Pulmonary artery endothelial cell (primary cell): ENCODE data around the gene UNC79. TPM values are rescaled to one million over a fixed set of nuclear protein-coding genes. Genes with fewer than 3 reads are reported as not detected.
A peak's percentile ranks its signal among the peaks of the same experiment; 100 is the strongest.

Source experiments
- DNase-seq: peaks from one replicate; pipeline ENCODE4 v3.0.0-alpha.2; 2011; ENCODE audit warnings: low read depth, low spot score
- total RNA-seq: library from RNA; depleted of rRNA; stranded (reverse); fragments of >200 nt; gene quantifications from 2 replicates; pipeline ENCODE4 v1.2.3, GENCODE V29; 2014

UNC79 gene
- total RNA-seq, 1 donor from 2014 or later, result under 0.01 TPM

GRCh38 chr14:93655078-93655750 lies 224.5 kb downstream of the UNC79 start:
- DNase-seq, result peak; percentile 4

DNA sequence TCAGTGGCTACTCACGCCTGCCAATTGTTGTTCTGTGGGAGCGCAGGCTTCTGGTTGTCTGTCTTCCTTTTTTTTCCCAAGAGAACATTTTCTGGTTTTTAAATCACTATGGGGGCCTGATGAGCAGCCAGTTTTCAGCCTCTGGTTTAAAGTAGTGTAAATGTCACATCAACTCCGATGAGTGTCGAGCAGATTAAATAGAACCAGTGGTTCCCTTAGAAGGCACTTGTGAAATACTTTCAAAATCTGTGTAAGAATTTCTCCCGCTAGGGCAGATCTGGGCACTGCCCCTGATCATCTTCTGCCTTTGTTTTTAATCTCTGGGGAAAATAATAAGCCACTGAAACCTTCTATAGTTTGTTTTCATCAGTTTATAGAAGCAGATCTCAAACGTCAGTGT lies 227.1 kb downstream of the UNC79 start:
- DNase-seq, result no peak

GRCh38 chr14:93663317-93663716 lies 232.6 kb downstream of the UNC79 start:
- DNase-seq, result no peak

GRCh38 chr14:93665169-93665568 lies 234.4 kb downstream of the UNC79 start:
- no peak for DNase-seq

GRCh38 chr14:93669632-93670031 lies 238.9 kb downstream of the UNC79 start:
- DNase-seq, result no peak

- DNase-seq, result no peak
Measured at GRCh38 chr14:93674343-93674742, 243.6 kb downstream of the UNC79 start.

GRCh38 chr14:93675651-93676050 lies 244.9 kb downstream of the UNC79 start:
- DNase-seq, result no peak

GRCh38 chr14:93676416-93676958 lies 245.7 kb downstream of the UNC79 start:
- no peak for DNase-seq

DNA sequence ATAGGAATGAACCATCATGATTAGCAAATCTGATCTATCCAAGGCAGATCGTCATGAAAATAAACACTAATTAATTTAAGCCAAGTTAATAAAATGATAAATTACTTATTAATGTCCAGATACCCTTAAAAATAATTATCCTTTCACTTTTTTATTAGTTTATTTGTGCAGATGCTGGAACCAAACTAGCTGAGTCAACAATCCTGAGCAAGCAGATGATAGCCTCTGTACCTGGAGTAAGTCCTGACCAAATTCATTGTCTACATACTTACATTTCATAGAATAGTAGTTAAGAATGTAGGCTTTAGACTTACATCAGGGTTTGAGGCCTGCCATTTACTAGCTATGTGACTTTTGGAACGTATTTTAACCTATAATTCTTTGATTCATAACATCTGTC lies 251.7 kb downstream of the UNC79 start:
- no peak for DNase-seq

GRCh38 chr14:93683226-93683625 lies 252.5 kb downstream of the UNC79 start:
- no peak for DNase-seq

DNA sequence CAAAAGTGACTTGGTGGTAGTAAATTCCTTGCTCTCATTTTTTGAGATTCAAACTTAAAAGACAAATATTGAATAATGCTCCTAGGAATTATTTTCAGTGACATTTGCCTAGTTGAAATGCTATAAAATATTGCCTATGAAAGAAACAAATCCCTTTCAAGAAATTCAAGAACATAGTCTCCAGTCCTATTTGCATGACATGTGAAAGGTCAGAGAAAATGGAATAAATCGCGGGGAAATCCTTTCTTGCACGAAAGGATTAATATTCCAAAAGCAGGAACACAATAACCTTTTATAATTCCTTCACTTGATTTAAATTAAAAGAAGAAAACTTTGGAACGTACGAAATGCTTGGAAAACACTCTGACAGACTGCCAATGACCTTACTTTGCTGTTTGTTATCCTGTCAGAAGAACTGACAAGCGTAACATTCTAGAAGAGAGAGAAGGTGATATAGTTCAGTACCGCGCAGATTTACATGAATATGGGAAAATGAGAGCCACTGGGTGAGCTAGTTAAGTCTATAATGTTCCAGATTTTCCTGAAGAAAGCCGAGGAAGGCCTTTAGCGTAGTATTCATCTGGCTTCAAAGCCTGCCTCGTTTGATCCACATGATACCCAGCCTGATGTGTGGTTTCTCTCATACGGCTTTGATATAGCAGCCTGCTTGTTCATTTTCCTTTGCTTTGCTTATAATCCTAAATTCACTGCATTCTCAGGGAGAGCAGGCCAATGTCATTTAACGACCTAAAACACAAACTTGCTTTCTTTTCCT lies 254.6 kb downstream of the UNC79 start:
- DNase-seq, result no peak

DNA sequence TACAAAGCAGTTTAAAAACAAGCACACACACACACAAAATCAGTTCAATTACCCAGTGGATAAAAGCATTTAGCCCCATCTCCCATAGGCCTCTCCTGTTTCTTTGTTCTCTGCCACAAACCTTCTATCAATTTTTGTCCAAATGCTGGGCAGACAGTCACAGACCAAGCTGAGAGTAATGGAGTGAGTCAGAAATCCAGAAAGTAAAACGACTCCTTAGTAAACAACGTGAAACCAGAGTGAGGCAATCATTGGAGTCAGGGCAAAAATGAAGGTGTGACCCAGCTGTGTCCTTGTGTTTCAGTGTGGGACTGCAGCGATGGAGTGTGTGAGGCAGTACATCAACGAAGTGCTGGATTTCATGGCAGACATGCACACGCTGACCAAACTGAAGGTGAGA lies 255.5 kb downstream of the UNC79 start:
- no peak for DNase-seq

DNA sequence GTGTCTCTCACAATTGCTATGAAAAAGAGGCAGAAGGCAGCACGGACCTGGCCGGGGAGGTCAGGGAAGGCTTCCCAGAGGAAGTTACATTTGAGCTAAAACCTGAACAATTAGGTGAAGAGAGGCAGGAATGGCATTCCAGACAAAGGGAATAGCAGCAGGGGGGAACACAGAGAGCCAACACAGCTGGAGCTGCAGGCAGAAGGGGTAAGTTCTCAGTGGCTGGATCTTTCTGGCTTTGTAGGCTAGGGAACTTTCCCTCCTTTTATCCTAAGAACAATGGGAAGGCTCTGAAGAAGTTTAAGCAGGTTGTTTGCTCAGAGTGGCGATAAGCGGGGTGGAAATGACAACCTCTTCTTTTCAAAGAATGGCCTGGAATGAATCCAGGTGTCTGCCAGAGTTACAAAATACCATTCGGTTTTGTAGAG lies 257.5 kb downstream of the UNC79 start:
- DNase-seq, result no peak

DNA sequence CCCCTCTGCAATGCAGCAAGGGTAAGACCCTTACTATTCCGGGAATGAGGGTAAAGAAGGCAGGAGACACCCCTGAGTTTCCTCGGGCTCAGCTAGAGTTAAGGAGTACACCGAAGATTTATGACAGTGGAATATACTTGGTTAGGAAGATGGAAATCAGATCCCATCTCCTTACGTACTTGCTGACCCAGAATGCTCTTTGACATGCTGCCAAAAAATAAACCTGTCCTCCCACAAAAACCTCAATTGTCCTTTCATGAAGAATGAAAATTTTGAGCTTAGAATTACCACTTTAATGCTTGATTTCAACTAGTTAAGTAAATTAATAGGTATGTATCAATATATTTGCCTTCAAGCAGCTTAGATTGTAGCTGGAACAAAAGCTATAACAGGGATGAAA lies 258.1 kb downstream of the UNC79 start:
- DNase-seq, result no peak

GRCh38 chr14:93690146-93690545 lies 259.4 kb downstream of the UNC79 start:
- DNase-seq, result no peak

DNA sequence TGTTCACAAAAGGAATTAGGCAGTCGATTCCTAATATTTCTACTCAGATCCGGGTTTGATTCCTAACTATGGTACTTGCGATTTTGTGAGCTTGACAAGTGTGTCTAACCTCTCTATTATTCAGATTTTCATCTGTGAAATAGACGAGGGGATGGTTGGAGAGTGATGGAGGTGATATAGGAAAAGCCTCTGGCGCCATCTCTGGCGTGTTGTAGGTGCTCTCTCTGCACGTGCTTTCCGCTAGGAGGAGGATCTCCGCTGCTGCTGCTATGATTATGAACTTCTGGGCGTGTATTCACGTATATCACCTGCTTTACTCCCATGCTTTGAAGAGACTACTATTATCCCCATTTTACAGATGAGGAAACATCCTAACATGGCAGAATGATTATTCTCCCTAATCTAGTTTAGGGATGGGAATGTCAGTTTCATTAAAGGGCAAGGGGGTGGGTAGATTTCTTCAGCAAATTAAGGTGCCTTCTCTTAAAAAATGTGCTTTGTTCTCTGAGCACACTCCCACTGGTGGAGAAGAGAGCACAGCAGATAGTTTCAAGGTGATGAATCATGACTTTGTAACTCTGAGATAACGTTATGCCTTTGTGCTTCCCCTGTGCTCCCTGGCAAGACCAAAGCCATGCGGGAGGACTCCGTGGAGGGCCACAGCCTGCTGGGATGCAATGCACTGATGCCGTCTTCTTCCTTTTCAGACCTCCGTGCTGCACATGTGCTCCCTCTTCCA lies 260.5 kb downstream of the UNC79 start:
- DNase-seq, result no peak

DNA sequence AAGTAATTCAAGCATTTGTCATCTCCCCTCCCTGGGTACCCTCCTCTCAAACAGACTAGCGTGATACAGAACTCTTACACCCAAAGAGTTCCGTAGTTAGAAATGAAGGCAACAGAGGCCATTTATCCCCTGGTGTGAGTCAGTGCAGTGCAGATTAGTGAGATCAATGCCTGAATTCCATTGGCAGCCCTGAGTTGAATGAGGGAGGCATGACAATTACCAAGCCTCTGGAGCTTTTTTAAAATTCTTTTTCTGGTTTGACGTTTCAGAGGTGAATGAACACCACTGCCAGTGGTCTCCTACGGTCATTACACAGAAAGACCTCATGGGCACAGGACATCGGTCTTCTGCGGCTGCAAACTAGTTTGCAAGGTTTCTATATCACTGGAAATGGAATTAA lies 263.2 kb downstream of the UNC79 start:
- DNase-seq, result no peak

GRCh38 chr14:93700928-93701327 lies 270.2 kb downstream of the UNC79 start:
- no peak for DNase-seq

DNA sequence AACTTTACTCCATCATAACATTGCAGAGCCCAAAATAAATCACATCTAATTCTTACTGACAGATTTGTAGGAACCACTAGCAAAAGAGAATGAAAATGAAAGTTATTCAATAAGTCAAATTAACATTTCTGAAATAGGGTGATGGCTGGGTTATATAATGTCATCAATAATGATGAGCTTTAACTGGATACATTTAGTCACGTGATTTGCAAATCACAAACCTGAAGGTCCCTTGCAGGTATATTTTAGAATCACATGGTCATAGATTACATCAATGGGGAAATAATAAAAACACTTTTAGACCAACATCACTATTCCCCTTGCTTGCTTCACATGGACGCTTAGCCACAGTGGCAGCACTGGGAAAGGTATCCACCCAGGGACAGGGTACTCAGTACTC lies 270.8 kb downstream of the UNC79 start:
- DNase-seq, result no peak

DNA sequence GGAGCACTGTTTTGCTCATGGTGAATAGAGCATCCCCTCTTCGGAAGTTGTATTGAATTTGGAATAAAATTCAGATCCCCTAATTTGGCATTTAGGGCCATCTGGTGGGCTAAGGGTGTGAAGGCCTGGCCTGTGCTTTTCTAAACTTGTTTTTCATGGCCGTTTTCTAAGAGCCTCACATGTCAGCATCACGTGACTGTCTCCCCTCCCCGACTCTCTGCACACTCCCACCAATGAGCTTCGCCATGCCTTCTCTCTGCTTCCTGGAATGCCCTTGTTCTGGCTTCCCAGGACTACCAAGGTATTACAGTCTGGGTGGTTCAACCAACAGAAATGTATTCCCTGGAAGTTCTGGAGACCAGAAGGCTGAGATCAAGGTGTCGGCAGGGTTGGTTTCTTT lies 272.2 kb downstream of the UNC79 start:
- DNase-seq, result no peak

GRCh38 chr14:93703941-93704340 lies 273.2 kb downstream of the UNC79 start:
- DNase-seq, result no peak

- no peak for DNase-seq
Measured at GRCh38 chr14:93705513-93706156, 274.9 kb downstream of the UNC79 start.
